Astrocyte (in vitro differentiated cells and primary cell): Measurements from ENCODE around the gene METTL26.

Experiments used
- EZH2 ChIP-seq: IDR thresholded peaks from 2 replicates; pipeline ENCODE4 v1.6.1; 2012; ENCODE audit warnings: mild to moderate bottlenecking, low read length, inconsistent platforms; ENCODE audit not compliant: insufficient read depth
- TF ChIP-seq, protein P1 (sequence below): IDR thresholded peaks from 2 replicates; pipeline ENCODE4 v1.5.1; 2011; ENCODE audit warnings: low read depth, mild to moderate bottlenecking, inconsistent platforms, low read length, moderate library complexity; ENCODE audit not compliant: insufficient read depth

- TF ChIP-seq, protein P1, sequence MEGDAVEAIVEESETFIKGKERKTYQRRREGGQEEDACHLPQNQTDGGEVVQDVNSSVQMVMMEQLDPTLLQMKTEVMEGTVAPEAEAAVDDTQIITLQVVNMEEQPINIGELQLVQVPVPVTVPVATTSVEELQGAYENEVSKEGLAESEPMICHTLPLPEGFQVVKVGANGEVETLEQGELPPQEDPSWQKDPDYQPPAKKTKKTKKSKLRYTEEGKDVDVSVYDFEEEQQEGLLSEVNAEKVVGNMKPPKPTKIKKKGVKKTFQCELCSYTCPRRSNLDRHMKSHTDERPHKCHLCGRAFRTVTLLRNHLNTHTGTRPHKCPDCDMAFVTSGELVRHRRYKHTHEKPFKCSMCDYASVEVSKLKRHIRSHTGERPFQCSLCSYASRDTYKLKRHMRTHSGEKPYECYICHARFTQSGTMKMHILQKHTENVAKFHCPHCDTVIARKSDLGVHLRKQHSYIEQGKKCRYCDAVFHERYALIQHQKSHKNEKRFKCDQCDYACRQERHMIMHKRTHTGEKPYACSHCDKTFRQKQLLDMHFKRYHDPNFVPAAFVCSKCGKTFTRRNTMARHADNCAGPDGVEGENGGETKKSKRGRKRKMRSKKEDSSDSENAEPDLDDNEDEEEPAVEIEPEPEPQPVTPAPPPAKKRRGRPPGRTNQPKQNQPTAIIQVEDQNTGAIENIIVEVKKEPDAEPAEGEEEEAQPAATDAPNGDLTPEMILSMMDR = no peak
- no peak for TF ChIP-seq EZH2
Observed at GRCh38 chr16:659618-660017, 23.5 kb upstream of the METTL26 start.
